DND-41 (cell line): Measurements from ENCODE around the gene ARL2.

Experiments
- ATAC-seq: fragments of 200-7000 bp; cut with Tn5 transposase; 3 replicates; pipeline ENCODE4 v1.9.1; 2021; ENCODE audit warnings: low read depth; ENCODE audit not compliant: insufficient read depth
- DNase-seq: peaks from one replicate; pipeline ENCODE4 v3.0.0-alpha.2; 2020
- H2AFZ ChIP-seq: 2 replicates; pipeline ENCODE4 v1.6.0; 2012; ENCODE audit warnings: low read depth, low read length
- H3K27ac ChIP-seq: 2 replicates; pipeline ENCODE4 v1.5.1; 2012; ENCODE audit warnings: low read length, inconsistent platforms
- H3K27me3 ChIP-seq: fragments of 200-600 bp; sonication (generic); 2 replicates; pipeline ENCODE4 v1.6.0; 2012; ENCODE audit warnings: low read length, mild to moderate bottlenecking, inconsistent platforms; ENCODE audit not compliant: insufficient read depth, poor library complexity
- H3K36me3 ChIP-seq: 2 replicates; pipeline ENCODE4 v1.5.1; 2012; ENCODE audit warnings: low read length, inconsistent platforms; ENCODE audit not compliant: insufficient read depth
- H3K4me1 ChIP-seq: 2 replicates; pipeline ENCODE4 v1.5.1; 2012; ENCODE audit warnings: mild to moderate bottlenecking, low read length; ENCODE audit not compliant: insufficient read depth
- H3K4me2 ChIP-seq: 2 replicates; pipeline ENCODE4 v1.6.0; 2012; ENCODE audit warnings: mild to moderate bottlenecking, moderate library complexity, low read length, inconsistent platforms; ENCODE audit not compliant: insufficient read depth
- H3K4me3 ChIP-seq, 2 experiments: fragments of 200-600 bp in 1 of 2; shearing (Covaris generic) in 1 of 2; 2 replicates each; pipeline ENCODE4 v1.5.1; 2012 to 2016; ENCODE audit warnings: inconsistent platforms in 2 of 2, low read length in 2 of 2, mild to moderate bottlenecking in 2 of 2, low read depth in 1 of 2, moderate library complexity in 1 of 2
- H3K79me2 ChIP-seq: 2 replicates; pipeline ENCODE4 v1.6.0; 2012; ENCODE audit warnings: low read length, inconsistent platforms; ENCODE audit not compliant: insufficient read depth
- H3K9ac ChIP-seq: 2 replicates; pipeline ENCODE4 v1.6.0; 2012; ENCODE audit warnings: low read depth, mild to moderate bottlenecking, inconsistent platforms, low read length, moderate library complexity
- H3K9me3 ChIP-seq: 2 replicates; pipeline ENCODE4 v1.5.1; 2012; ENCODE audit warnings: low read length, moderate library complexity, mild to moderate bottlenecking, inconsistent platforms; ENCODE audit not compliant: insufficient read depth, severe bottlenecking
- H4K20me1 ChIP-seq: 2 replicates; pipeline ENCODE4 v1.6.0; 2012; ENCODE audit warnings: low read length; ENCODE audit not compliant: insufficient read depth
- CTCF ChIP-seq: IDR thresholded peaks from 2 replicates; pipeline ENCODE4 v1.5.1; 2012; ENCODE audit warnings: borderline replicate concordance, low read length, moderate library complexity, mild to moderate bottlenecking; ENCODE audit not compliant: poor library complexity, severe bottlenecking; ENCODE audit errors: extremely low read depth
- EZH2 ChIP-seq: IDR thresholded peaks from 3 replicates; pipeline ENCODE4 v1.6.1; 2012; ENCODE audit warnings: borderline replicate concordance, low read depth, mild to moderate bottlenecking, moderate library complexity, low read length, inconsistent platforms; ENCODE audit not compliant: severe bottlenecking

Gene ARL2

GRCh38 chr11:65045061-65045460 lies 31.1 kb downstream of the ARL2 start:
- Histone ChIP-seq H3K36me3 (peaks cover 37% of the 10 kb centered on the region), H3K4me2 (peak overlapping the region; percentile 12; the same call in 1 of the 2 replicates)

GRCh38 chr11:65045728-65046127 lies 31.8 kb downstream of the ARL2 start:
- no peak overlapping the region for H2AFZ ChIP-seq
- H3K36me3 ChIP-seq: peaks cover 37% of the 10 kb centered on the region
- no peak overlapping the region for H3K27ac ChIP-seq
- H3K9me3 ChIP-seq: no peaks in the 10 kb centered on the region
- peaks cover 42% of the 10 kb centered on the region for H3K79me2 ChIP-seq
- no peaks in the 10 kb centered on the region for H3K27me3 ChIP-seq
- peaks cover 30% of the 10 kb centered on the region for H3K4me1 ChIP-seq
- H3K9ac ChIP-seq: no peak overlapping the region
- H3K4me3 ChIP-seq: no peak overlapping the region
- peaks cover 30% of the 10 kb centered on the region for H4K20me1 ChIP-seq
- ATAC-seq (no peak), DNase-seq (no peak)
- no peak overlapping the region for H3K4me2 ChIP-seq
- no peak for TF ChIP-seq CTCF

More at GRCh38 chr11:65045061-65045460, 31.1 kb downstream of the ARL2 start:
- H3K27ac ChIP-seq: no peak overlapping the region
- DNase-seq: no peak
- no peak for TF ChIP-seq EZH2
- peak; percentile 4 for TF ChIP-seq CTCF
- H3K27me3 ChIP-seq: no peaks in the 10 kb centered on the region
- no peak for ATAC-seq
- no peak overlapping the region for H3K4me3 ChIP-seq
- H3K9ac ChIP-seq: no peak overlapping the region; the same call in 1 of the 2 replicates
- no peaks in the 10 kb centered on the region for H3K9me3 ChIP-seq
- H2AFZ ChIP-seq: no peak overlapping the region
- peaks cover 42% of the 10 kb centered on the region for H3K79me2 ChIP-seq
- H4K20me1 ChIP-seq: peaks cover 30% of the 10 kb centered on the region
- H3K4me1 ChIP-seq: peaks cover 36% of the 10 kb centered on the region

- peaks cover 24% of the 10 kb centered on the region for H3K79me2 ChIP-seq
Observed at GRCh38 chr11:65047581-65048422, 33.8 kb downstream of the ARL2 start.

More at GRCh38 chr11:65047581-65048422, 33.8 kb downstream of the ARL2 start:
- H3K36me3 ChIP-seq: peaks cover 32% of the 10 kb centered on the region
- TF ChIP-seq EZH2 (no peak), CTCF (no peak)
- peaks cover 28% of the 10 kb centered on the region for H4K20me1 ChIP-seq
- peaks cover 19% of the 10 kb centered on the region for H3K4me1 ChIP-seq
- H3K4me2 ChIP-seq: no peak overlapping the region
- no peaks in the 10 kb centered on the region for H3K9me3 ChIP-seq
- no peak overlapping the region for H3K27ac ChIP-seq
- H2AFZ ChIP-seq: no peak overlapping the region
- no peak overlapping the region for H3K9ac ChIP-seq
- ATAC-seq (no peak), DNase-seq (no peak)
- no peaks in the 10 kb centered on the region for H3K27me3 ChIP-seq
- no peak overlapping the region for H3K4me3 ChIP-seq
